ENCODE measurements around the gene PLCB2.

PLCB2 gene

GRCh38 chr15:40285554-40286011 lies 22.2 kb downstream of the PLCB2 start:
- Histone ChIP-seq H4K20me1 (peaks cover 0 to 90% (median 16%) of the 10 kb centered on the region in 11 experiments; a peak in 15 of 22 replicates), H3K36me3 (peaks cover 0 to 50% (median 20%) of the 10 kb centered on the region in 11 experiments; a peak in 13 of 22 replicates), H3K27ac (peak overlapping the region in 1 of 11 experiments; percentile 3; a peak in 1 of 22 replicates), H3K27me3 (peaks cover 35 to 59% (median 47%) of the 10 kb centered on the region in 11 experiments), H3K4me1 (peaks cover 22 to 85% (median 51%) of the 10 kb centered on the region in 10 experiments), H3K4me2 (peak overlapping the region in 7 of 11 experiments; percentile 4 to 81 (median 56); a peak in 12 of 22 replicates), H3K9ac (peak overlapping the region in 4 of 11 experiments; percentile 3 to 44 (median 15); a peak in 1 of 22 replicates), H3K9me3 (replicated peaks in 1 of 11) (no peaks in the 10 kb centered on the region), H3K4me3 (no peak overlapping the region)
- TF ChIP-seq Cebpa-rat (IDR thresholded peaks at IDR 0.05) = no peak

- Histone ChIP-seq H3K27me3 (peaks cover 39 to 63% (median 51%) of the 10 kb centered on the region in 11 experiments), H3K4me3 (no peak overlapping the region), H3K4me2 (peak overlapping the region in 5 of 11 experiments; percentile 36 to 81 (median 65); a peak in 10 of 22 replicates), H3K27ac (no peak overlapping the region), H4K20me1 (peaks cover 0 to 86% (median 19%) of the 10 kb centered on the region in 11 experiments; a peak in 15 of 22 replicates), H3K9me3 (replicated peaks in 1 of 11) (no peaks in the 10 kb centered on the region), H3K36me3 (peaks cover 0 to 46% (median 17%) of the 10 kb centered on the region in 11 experiments; a peak in 13 of 22 replicates), H3K4me1 (peaks cover 22 to 84% (median 55%) of the 10 kb centered on the region in 10 experiments), H3K9ac (no peak overlapping the region)
- no peak for TF ChIP-seq Cebpa-rat (IDR thresholded peaks at IDR 0.05)
These were observed 22.6 kb downstream of the PLCB2 start for GRCh38 chr15:40285151-40285550.

GRCh38 chr15:40283615-40284300 lies 24.0 kb downstream of the PLCB2 start:
- peak overlapping the region in 3 of 11 experiments; percentile 48 to 74 (median 71); a peak in 3 of 22 replicates for H3K9ac ChIP-seq
- no peak for TF ChIP-seq Cebpa-rat (IDR thresholded peaks at IDR 0.05)
- H3K9me3 ChIP-seq (replicated peaks in 1 of 11) = no peaks in the 10 kb centered on the region
- H3K4me3 ChIP-seq = peak overlapping the region; percentile 56 to 73 (median 62); a peak in 15 of 20 replicates
- peaks cover 0 to 73% (median 17%) of the 10 kb centered on the region in 11 experiments; a peak in 15 of 22 replicates for H4K20me1 ChIP-seq
- no peak overlapping the region for H3K27ac ChIP-seq
- H3K4me2 ChIP-seq = peak overlapping the region; percentile 79 to 100 (median 99)
- H3K27me3 ChIP-seq = peaks cover 45 to 74% (median 62%) of the 10 kb centered on the region in 11 experiments
- H3K4me1 ChIP-seq = peaks cover 32 to 90% (median 65%) of the 10 kb centered on the region in 10 experiments
- peaks cover 0 to 32% (median 10%) of the 10 kb centered on the region in 11 experiments; a peak in 12 of 22 replicates for H3K36me3 ChIP-seq

GRCh38 chr15:40282869-40283614 lies 24.7 kb downstream of the PLCB2 start, which contains the start of gene ANKRD63:
Gene ANKRD63, minus strand, starts transcription at chr15:40283064. Its CDS starts 478 bp downstream, at chr15:40282586.
- Histone ChIP-seq H3K4me2 (peak within 1 kb of the TSS; percentile 79 to 100 (median 99)), H3K4me1 (peaks cover 39 to 90% (median 68%) of the 10 kb centered on the region in 10 experiments), H3K27ac (no peak within 1 kb of the TSS), H4K20me1 (peaks cover 0 to 65% (median 16%) of the 10 kb centered on the region in 11 experiments; a peak in 15 of 22 replicates), H3K4me3 (peak within 1 kb of the TSS; percentile 56 to 73 (median 62)), H3K27me3 (peaks cover 45 to 75% (median 65%) of the 10 kb centered on the region in 11 experiments), H3K36me3 (peaks cover 0 to 25% (median 3%) of the 10 kb centered on the region in 11 experiments; a peak in 11 of 22 replicates), H3K9ac (peak within 1 kb of the TSS; percentile 32 to 74 (median 61); a peak in 21 of 22 replicates), H3K9me3 (replicated peaks in 1 of 11) (no peaks in the 10 kb centered on the region)
- no peak for TF ChIP-seq Cebpa-rat (IDR thresholded peaks at IDR 0.05)

- H3K4me2 ChIP-seq = peak overlapping the region; percentile 79 to 100 (median 99)
- no peaks in the 10 kb centered on the region for H3K9me3 ChIP-seq (replicated peaks in 1 of 11)
- peaks cover 46 to 90% (median 75%) of the 10 kb centered on the region in 10 experiments for H3K4me1 ChIP-seq
- H3K9ac ChIP-seq = peak overlapping the region; percentile 32 to 74 (median 61); a peak in 21 of 22 replicates
- peaks cover 0 to 58% (median 16%) of the 10 kb centered on the region in 11 experiments; a peak in 15 of 22 replicates for H4K20me1 ChIP-seq
- peaks cover 45 to 80% (median 65%) of the 10 kb centered on the region in 11 experiments for H3K27me3 ChIP-seq
- H3K36me3 ChIP-seq = peaks cover 0 to 17% (median 0%) of the 10 kb centered on the region in 11 experiments; a peak in 10 of 22 replicates
- no peak overlapping the region for H3K27ac ChIP-seq
- peak overlapping the region; percentile 56 to 73 (median 62) for H3K4me3 ChIP-seq
- no peak for TF ChIP-seq Cebpa-rat (IDR thresholded peaks at IDR 0.05)
These were observed 25.4 kb downstream of the PLCB2 start for GRCh38 chr15:40282147-40282868.

GRCh38 chr15:40281801-40282146 lies 26.0 kb downstream of the PLCB2 start:
- peak overlapping the region; percentile 56 to 73 (median 62) for H3K4me3 ChIP-seq
- TF ChIP-seq Cebpa-rat (IDR thresholded peaks at IDR 0.05) = no peak
- peaks cover 45 to 80% (median 65%) of the 10 kb centered on the region in 11 experiments for H3K27me3 ChIP-seq
- H4K20me1 ChIP-seq = peaks cover 0 to 53% (median 16%) of the 10 kb centered on the region in 11 experiments; a peak in 15 of 22 replicates
- peaks cover 51 to 90% (median 78%) of the 10 kb centered on the region in 10 experiments for H3K4me1 ChIP-seq
- no peak overlapping the region for H3K27ac ChIP-seq
- H3K9ac ChIP-seq = peak overlapping the region; percentile 11 to 70 (median 54); a peak in 15 of 22 replicates
- H3K4me2 ChIP-seq = peak overlapping the region; percentile 79 to 100 (median 99)
- H3K36me3 ChIP-seq = peaks cover 0 to 12% (median 0%) of the 10 kb centered on the region in 11 experiments; a peak in 9 of 22 replicates
- H3K9me3 ChIP-seq (replicated peaks in 1 of 11) = no peaks in the 10 kb centered on the region

GRCh38 chr15:40281057-40281800 lies 26.5 kb downstream of the PLCB2 start:
- Histone ChIP-seq H3K9me3 (replicated peaks in 1 of 11) (no peaks in the 10 kb centered on the region), H3K4me1 (peaks cover 57 to 90% (median 80%) of the 10 kb centered on the region in 10 experiments), H3K36me3 (peaks cover 0 to 6% (median 0%) of the 10 kb centered on the region in 11 experiments; a peak in 3 of 22 replicates), H3K4me2 (peak overlapping the region; percentile 79 to 100 (median 99)), H3K9ac (peak overlapping the region in 2 of 11 experiments; percentile 38 to 64; a peak in 2 of 22 replicates), H3K4me3 (peak overlapping the region; percentile 56 to 73 (median 62); a peak in 18 of 20 replicates), H4K20me1 (peaks cover 0 to 47% (median 15%) of the 10 kb centered on the region in 11 experiments; a peak in 15 of 22 replicates), H3K27ac (no peak overlapping the region), H3K27me3 (peaks cover 45 to 80% (median 65%) of the 10 kb centered on the region in 11 experiments)
- TF ChIP-seq Cebpa-rat (IDR thresholded peaks at IDR 0.05) = no peak
